NCI-H146 treated with DMSO at 0.1 percent for 48 hours (cell line): ENCODE measurements around the gene MAN2B2.
A peak's percentile ranks its signal among the peaks of the same experiment; 100 is the strongest.
"Not testable (repeated sequence)": the region's sequence is repeated elsewhere in the genome, so short reads cannot be mapped to it uniquely, and the experiment has no call there.

Experiments used
- DNase-seq: peaks from one replicate; lab custom pipeline; 2025; ENCODE audit not compliant: unreplicated experiment; lab: John Stamatoyannopoulos, UW

The MAN2B2 gene

GRCh38 chr4:6613676-6614651 lies 39.0 kb downstream of the MAN2B2 start:
- DNase-seq = no peak

GRCh38 chr4:6614701-6615230 lies 39.8 kb downstream of the MAN2B2 start:
- DNase-seq = no peak

DNA sequence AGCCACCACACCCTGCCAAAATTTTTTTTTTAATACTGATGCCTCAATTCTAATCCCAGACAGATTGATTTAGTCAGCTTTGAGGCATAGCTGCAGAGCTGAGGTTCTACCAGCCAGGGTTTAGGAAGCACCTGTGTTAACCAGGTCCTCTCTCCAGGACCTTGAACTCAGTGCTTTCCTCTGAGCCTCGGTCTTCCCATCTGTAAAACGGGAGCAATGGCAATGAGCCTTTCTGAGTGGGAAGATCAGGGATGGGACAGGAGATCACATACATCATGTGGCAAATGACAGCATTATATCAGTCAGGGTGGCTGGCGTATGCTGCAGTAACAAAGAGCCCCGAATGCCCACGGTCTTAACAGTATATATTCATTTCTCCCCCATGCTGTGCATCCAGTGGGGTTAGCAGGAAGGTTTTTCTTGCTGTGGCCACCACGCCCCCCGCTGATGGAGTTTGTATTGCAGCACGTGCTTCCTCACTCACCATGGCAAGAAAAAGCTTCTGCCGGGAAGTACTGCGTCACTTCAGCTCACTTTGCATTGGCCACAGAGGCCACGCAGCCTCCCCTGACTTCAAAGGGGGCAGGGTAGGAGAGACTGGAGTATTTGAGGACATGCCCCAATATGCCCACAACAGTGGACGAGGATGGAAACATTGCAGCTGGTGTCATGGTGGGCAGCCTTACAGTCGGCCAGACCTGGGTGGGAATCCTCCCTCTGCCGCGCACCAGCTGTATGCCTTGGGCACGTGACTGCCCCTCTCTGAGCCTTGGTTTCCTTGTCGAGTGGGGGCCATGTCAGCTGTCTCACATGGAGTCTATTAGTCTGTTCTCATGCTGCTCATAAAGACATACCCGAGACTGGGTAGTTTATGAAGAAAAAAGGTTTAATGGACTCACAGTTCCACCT lies 41.4 kb downstream of the MAN2B2 start:
- DNase-seq = no peak

DNA sequence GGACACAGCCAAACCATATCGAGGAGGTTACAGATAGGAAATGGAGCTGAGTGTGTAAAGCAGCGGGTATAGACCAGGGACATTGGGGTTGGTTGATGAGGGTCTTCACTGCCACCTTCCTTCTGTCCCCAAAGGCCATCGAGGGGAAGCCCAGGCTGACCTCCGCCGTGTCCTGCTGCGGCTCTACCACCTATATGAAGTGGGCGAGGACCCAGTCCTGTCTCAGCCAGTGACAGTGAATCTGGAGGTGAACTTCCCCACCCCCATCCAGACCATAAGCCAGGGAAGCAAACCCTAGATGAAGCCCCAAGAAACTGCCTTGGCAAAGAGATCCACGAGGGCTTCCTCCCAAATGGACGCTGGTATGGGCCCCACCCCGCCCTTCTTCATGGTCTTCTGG lies 42.3 kb downstream of the MAN2B2 start:
- DNase-seq = no peak

DNA sequence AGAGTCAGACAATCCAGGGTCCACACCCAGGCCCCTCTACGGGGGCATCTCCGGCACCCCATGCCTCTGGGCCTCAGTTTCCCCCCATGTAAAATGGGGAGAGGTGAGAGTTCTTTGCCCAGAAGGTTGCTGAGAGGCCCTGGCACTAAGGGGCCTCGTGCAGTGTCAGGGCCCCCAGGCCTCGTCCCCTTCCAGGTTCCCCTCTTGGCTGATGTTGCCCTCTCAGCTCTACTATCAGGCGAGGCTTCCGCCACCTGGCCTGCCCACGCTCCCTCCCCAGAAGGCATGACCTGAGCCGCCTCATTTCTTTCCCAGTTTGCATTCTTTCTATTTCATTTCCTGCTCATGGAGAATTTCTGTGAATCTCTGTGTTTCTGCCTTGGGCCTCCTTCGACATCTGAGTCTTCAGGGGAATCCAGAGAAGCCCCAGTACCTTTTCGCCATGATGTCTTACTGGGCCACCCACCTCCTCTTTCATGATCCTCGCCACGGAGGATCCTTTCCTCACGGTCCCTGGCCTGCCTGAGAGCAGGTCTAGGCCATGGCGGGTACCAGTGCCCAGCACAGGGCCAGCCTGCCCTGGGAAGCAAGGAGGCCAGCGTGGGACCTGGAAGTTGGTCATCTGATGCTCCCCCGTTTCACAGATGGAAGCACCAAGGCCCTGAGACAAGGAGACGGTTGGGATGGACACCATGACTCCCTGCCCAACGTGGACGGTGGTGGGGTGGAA lies 43.6 kb downstream of the MAN2B2 start:
- DNase-seq = no peak

GRCh38 chr4:6619116-6619465 lies 44.1 kb downstream of the MAN2B2 start:
- DNase-seq = no peak

DNA sequence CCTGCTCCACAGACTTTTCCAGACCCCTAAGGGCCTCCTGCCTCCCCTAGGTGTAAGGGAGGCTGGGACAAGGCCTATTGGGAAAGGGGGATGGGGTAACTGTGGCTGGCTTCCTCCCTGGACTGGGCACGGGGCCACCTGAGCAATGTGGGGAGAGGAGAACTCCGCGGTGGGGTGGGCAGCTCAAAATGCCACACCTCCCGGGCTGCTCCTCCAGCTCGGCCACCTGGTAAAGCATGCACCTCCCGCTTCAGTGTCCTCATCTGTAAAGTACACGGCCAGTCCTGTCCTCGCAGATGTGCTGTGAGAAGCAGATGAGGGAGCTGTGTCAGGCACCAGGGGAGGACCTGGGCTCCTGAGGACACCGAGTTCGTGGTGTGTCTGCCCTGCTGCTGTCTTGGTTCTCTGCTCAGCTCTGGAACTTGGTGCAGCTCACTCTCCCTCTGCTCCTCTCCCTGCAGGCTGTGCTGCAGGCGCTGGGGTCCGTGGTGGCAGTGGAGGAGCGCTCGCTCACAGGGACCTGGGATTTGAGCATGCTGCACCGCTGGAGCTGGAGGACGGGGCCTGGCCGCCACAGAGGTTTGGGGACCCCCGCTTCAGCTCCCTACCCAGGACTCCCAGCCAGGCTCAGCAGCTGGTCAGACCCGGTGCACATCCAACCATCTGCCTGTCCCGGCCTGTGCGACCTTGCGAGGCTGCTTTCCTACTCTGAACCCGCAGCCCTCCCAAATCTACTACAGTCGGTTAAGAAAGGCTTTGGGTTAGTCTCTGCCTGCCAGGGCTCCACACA lies 44.7 kb downstream of the MAN2B2 start:
- no peak for DNase-seq

GRCh38 chr4:6620296-6620695 lies 45.3 kb downstream of the MAN2B2 start:
- no peak for DNase-seq

DNA sequence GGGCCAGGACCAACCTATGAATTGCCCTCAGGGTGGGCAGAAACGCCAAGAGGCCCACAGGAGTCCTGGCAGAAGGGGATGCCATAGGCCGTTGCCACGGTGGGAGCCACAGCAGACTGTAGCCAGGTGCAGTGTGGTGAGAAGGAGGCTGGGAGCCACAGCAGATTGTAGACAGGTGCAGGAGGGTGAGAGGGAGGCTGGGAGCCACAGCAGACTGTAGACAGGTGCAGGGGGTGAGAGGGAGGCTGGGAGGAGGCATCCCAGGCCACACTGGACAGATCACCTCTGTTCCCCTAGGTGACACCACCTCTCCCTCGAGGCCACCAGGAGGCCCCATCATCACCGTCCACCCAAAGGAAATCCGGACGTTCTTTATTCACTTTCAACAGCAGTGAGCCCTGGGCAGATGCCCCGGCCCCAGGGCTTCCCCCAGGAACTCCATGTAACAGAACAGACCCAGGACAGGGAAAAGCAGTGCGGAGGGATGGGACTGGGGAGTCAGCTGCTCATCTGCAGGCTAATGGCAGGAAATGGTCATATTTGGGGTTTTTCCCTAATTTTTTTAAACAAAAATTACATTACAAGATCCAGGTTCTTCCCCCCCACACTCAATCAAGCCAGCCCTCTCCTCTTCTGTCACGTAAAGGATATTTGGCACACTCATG lies 46.0 kb downstream of the MAN2B2 start:
- DNase-seq = no peak

DNA sequence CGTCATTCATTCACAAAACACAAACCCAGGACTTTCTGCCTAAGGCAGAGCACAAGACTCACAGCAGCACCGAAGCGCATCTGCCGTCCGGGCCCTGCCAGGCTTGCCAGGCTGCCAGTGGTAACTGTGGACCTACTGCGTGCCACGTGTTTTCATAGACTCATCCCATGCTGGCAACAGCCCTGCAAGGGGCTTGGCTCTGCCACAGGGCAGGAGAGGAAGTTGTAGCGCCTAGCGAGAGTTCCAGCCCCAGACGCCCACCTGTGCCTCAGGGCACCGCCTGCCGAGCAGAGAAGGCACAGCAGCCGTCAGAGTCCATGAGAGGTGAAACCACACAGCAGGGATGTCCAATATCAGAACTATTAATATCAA lies 46.6 kb downstream of the MAN2B2 start:
- DNase-seq = no peak

GRCh38 chr4:6622744-6623143 lies 47.8 kb downstream of the MAN2B2 start:
- DNase-seq = no peak

DNA sequence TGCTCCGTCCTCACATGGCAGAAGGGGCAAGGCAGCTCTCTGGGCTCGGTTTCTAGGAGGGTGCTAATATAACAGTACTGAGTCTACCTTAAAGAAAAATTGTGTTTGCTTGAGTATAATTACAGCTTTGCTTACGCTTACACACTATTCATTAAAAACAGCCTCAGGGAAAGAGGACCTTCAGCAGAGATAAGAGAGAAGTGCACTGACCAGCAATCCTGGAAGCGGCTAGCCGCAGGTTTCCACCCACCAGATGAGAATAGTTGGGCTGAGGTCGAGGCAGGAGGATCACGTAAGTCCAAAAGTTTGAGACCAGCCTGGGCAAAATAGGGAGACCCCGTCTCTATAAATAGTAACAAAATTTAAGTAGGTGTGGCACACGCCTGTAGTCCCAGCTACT lies 50.3 kb downstream of the MAN2B2 start:
- DNase-seq = peak; percentile 90

DNA sequence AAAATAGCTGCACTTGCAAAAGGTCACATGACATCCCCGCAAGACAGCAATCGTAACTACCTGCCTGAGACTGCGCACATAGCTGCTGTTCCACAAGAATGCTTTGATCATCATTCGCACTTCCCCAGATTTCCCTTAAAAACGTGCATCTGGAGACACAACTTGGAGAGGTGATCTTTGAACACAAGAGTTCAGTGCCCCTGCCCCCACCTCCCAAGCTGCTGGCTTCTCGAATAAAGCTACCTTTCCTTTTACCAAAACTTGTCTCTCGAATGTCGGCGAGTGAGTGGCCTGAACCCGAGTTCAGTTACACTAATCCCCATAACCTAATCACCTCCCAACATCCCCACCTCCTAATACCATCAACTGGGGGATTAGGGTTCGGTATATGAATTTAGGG lies 51.1 kb downstream of the MAN2B2 start:
- no peak for DNase-seq

DNA sequence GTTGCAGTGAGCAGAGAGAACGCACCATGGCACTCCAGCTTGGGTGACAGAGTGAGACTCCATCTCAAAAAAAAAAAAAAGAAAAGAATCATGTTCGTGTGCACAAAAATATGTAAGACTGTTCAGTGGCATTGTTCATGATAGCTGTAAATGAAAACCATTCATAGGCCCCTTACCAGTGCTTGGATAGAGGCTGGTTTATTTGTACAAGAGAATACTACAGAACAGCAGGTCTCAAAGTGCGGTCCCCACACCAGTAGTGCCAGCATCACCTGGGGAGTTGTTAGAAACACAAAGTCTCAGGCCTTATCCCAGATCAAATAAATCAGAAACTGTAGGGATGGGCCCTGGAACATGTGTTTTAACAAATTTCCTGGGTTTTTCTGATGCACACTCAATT lies 52.8 kb downstream of the MAN2B2 start:
- no peak for DNase-seq

GRCh38 chr4:6628484-6628883 lies 53.5 kb downstream of the MAN2B2 start:
- DNase-seq = not testable (repeated sequence)

- DNase-seq = no peak
Measured at GRCh38 chr4:6632125-6632524, 57.1 kb downstream of the MAN2B2 start.

DNA sequence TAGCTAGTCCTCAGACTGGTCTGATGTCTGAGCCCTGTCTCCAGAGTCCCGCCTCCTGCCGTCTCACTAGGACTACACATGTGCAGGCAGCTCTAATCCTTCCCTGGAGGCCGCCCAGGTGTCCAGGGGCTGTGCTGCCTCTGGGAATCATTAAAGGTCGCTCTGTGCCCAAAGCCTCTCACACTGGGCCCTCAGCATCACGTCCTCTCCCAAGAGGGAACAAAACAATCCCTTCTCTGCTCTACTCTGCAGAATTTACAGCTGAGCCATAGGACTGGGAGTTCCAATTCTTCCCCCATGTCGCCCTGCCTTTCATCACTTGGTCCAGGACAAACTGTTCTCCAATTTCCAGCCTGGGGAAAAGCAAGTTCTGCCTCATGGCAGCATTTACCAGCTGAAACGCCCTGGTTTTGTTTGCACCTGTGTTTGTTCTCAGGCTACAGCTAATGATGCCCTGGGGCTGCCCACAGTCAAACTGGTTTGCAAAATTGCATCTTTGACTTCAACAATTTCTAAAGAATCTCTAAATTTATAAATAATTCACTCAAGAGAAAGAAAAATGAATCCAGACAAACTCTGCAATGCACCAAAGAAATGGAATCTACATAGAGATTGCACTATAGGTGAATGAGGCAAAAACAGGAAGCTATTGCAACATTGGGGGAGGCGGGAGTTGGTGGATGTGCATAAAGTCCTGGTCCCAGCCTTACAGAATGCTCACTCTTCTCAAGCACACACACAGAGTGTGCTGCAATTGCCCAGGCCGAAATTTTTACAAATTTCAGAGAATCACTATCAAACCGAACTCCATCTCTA lies 58.3 kb downstream of the MAN2B2 start:
- peak; percentile 90 for DNase-seq

DNA sequence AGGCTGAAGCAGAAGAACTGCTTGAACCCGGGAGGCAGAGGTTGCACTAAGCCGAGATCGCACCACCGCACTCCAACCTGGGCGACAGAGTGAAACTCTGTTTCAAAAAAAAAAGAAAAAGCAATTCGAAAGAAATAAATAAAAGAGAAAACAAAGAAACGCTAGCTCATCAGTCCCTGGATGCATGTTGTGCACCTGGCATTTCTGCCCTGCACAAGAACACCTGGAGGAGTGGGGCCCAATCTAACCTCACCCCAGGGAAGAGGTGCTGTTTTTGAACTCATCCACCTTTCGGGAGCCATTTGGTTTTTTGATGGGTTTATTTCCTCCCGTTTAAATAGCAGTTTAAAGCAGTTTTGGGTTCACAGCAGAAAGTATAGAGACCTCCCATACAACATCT lies 59.8 kb downstream of the MAN2B2 start:
- no peak for DNase-seq

DNA sequence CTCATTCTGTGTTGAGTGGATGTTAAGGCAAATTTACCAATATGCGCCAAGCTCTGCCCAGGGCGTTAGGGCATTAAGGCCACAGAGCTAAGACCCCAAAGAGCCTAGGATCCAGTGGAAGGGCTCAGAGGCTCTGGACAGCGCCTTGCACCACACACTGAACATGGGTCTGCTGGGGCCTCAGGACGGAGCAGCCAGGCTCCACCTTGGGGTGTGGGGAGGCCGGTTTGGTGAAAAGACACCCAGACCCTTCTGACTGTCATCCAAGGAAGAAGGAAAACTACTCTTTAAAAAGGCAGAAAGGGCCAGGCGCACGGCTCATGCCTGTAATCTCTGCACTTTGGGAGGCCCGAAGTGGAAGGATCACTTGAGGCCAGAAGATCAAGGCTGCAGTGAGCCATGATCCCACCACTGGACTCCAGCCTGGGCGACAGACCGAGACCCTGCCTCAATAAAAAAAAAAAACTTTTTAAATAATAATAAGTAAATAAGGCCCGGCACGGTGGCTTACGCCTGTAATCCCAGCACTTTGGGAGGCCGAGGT lies 64.2 kb downstream of the MAN2B2 start:
- no peak for DNase-seq
